ENCODE measurements around the gene GRM7.

Gene GRM7

DNA sequence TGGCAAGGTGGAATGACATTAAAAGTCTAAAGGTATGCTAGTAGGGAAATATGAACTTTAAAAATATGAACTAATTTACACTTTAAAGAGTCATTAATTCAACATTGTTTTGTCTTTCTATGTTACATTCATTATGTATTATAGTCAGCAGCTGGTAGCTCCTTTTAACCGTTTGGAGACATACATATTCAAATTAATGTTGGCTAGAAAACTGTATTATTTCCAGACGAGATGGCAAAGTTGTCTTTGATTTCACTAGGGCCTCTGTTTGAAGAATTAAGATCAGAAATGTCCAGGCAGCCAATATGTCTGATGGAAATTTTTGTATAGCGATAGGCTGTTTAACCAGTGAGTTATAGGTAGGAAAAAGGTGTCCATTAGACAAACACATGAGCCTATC is 817.6 kb downstream of the GRM7 start:
- DNase-seq: no peak

- DNase-seq: peak; percentile 97
These were observed 821.9 kb downstream of the GRM7 start for GRCh38 chr3:7682822-7683229.

- no peak for DNase-seq
These were observed 822.5 kb downstream of the GRM7 start for GRCh38 chr3:7683426-7683825.

GRCh38 chr3:7684182-7684715 is 823.3 kb downstream of the GRM7 start:
- DNase-seq: peak; percentile 16

DNA sequence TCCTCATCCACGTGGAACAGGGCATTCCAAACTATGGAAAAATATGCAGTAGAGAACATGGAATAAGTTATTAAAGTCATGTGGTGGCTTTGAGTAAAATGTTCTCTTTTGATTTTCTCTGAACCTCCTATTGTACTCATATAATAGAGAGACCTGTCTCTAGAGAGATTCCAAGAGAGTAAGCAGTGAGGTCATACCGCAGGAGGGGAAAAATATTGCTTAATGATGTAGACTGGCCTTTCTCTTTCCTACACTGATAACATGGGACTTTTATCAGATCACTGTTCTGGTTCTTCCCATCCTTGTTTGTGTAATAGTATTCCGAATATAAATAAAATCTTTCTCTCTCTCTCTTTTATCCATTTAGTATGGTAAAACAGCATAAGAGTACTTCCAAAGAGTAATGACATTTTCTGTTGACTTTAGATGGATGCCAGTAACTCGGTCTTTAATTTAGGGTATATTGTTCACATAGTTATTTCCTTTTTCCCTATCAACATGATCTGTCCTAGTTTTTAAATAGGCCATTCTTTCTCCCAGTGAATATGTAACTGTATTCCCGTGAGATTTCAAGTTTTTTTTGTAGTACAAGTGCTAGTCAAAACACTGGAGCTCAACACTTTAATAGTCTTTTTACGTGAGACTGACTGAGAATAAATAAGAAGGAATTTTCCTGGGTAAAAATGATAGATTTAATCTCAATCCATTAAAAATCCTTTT is 826.7 kb downstream of the GRM7 start:
- no peak for DNase-seq

GRCh38 chr3:7692866-7693265 is 832.0 kb downstream of the GRM7 start:
- peak; percentile 79 for DNase-seq

DNA sequence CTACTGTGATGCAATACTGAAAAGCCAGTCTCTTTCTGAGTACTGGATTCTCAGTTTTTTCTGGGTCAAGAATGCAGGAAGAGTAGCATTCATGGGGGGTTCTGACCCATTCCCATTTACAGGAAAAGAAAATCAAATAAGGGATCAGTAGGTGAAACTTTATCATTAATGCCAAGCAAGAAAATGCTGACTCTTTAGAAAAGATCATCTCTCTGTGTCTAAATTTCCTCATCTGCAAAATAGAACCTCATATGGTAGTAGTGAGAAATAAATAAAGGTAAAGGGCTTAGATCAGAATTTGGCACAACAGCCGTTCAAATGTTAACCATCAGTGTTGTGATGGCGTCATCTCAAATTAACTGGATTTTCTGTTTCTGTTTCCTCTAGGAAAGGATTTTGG is 833.1 kb downstream of the GRM7 start:
- DNase-seq: no peak

GRCh38 chr3:7695049-7695448 is 834.1 kb downstream of the GRM7 start:
- DNase-seq: peak; percentile 61

GRCh38 chr3:7696320-7696719 is 835.4 kb downstream of the GRM7 start:
- no peak for DNase-seq

DNA sequence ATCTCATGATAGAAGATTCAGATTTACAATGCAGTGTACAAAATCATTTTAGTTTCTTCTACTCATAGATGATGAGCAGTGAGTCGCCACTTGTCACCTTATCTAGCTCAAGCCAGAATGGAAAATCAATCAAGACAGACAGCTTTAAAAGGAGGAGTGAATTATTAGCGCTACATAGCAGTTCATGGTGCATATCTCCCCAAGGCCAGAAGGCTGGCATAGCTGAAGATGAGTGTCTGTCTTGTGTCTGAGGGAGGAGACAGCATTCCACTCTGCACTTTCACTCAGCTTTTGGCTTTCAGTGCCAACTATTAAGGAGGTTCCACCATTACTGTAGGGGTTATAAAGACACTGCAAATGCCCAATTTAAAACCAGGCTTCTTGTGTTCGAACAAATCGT is 836.6 kb downstream of the GRM7 start:
- no peak for DNase-seq

GRCh38 chr3:7700539-7700938 is 839.6 kb downstream of the GRM7 start:
- no peak for DNase-seq

DNA sequence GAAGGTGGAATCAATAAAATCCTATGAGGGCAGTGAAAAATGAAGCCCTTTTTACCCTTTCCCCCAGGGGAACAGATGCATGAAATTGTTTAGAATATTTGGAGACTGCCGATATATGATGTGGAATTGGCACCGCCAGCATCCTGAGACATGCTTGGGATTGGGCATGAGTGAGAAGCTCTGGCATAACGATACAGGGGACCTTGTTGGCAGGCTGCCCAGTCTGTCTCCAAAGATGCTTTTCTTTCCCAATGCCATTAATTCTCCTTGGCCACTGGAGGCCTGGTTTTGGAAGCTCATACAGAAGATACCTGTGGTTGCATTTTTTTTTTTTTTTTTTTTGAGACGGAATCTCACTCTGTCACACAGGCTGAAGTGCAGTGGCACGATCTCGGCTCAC is 840.1 kb downstream of the GRM7 start:
- no peak for DNase-seq

GRCh38 chr3:7707187-7707586 is 846.3 kb downstream of the GRM7 start:
- DNase-seq: peak; percentile 84

GRCh38 chr3:7709376-7710082 is 848.6 kb downstream of the GRM7 start:
- DNase-seq: peak; percentile 68

DNA sequence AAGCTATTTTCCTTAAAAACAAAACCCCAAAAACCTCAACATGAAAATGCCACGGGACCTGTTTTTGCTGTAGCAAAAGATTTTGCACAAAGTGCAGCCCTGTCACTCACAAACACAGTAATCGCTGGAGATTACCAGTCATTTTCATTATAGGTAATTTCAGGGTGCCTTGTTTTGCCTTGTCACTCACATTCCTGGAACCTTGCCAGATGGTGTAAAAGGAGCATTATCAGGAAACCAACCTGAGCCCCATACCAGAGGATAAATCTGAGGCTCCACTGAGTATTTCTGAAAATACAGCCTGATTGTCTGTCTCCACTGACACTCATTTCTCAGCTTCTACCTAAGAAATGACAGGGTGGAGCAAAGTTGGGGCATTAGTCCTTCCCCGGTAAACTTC is 849.4 kb downstream of the GRM7 start:
- DNase-seq: no peak

GRCh38 chr3:7713724-7714123 is 852.8 kb downstream of the GRM7 start:
- DNase-seq: no peak

GRCh38 chr3:7720649-7721297 is 859.9 kb downstream of the GRM7 start:
- no peak for DNase-seq

DNA sequence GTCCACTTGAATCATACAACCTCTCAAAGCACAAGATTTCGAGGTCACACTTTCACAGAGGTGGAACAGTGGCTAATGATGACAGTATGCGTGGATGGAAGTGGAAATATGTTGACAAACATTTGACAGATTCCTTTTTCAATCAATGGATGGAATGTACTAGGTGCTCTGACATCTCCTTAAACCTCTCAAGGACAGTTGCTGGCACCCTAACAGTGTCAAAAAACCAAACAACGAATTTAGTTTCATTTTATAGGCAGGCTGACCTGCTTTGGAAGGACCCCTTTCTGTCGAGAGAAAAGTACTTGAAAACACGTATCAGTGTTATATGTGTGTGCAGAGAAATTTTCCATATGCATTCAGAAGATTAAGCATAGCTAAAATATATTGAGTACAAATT is 861.0 kb downstream of the GRM7 start:
- DNase-seq: no peak

- no peak for DNase-seq
These were observed 867.9 kb downstream of the GRM7 start for GRCh38 chr3:7728566-7729519.

DNA sequence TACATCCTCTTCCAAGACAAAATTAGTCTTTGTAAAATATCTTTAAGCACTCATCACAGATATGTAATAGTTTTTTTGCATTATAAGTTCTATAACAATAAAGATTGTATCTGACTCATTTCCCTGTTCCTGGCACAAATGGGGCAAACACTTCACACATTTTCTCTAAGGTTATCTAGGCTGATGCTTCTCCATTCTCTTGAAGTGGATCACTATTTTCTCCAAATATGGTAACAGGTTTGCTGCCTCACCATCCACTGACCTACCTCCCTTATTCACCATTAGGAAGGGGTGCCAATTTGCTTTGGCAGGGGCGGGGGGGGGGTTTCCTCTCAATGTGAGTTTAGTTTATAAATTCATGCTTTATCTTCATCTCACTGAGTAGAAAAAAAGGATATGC is 873.0 kb downstream of the GRM7 start:
- DNase-seq: no peak

DNA sequence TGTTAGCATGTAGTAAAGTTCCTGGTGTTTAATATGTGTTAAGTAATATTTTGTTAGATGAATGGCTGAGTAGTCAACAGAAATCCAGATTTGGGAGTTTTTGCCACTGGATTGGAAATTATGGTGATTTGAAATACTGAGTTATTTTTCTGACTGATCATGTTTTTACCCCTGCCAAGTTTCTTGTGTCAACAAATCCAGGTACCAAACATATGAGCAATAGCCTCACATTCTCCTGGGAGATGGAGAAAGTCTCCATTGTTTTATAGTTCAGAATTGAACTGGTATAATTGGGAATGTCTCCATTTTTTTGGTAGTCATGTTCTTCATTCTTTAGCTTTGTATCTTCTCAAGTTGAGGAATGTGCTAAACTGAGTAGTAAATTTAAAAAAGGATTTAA is 873.5 kb downstream of the GRM7 start:
- no peak for DNase-seq

GRCh38 chr3:7737263-7737662 is 876.3 kb downstream of the GRM7 start:
- DNase-seq: no peak

DNA sequence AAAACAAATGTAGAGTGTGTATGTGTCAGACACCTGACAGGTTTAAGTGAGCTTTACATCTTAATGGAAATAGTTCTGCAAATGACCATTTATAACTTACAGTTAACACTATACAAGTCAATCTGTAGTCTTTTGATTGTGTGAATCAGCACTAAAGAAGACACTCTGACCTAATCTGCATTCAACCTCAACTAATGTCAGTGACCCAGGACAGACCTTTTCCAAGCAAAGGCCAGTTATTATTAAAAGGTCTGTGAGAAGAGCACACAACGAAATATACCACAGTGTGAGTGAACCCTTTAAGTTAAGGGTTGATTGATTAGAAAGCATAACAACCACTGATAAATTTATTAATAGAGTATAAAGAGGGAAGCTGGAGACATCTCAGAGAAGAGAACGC is 878.8 kb downstream of the GRM7 start:
- no peak for DNase-seq

All from MV-4-11 (cell line).